Epithelial cell of proximal tubule (primary cell): ENCODE measurements around the gene CDH13. TPM values are rescaled to one million over a fixed set of nuclear protein-coding genes. Genes with fewer than 3 reads are reported as not detected.
"Not testable (repeated sequence)": the region's sequence is repeated elsewhere in the genome, so short reads cannot be mapped to it uniquely, and the experiment has no call there.

ENCODE experiments used
- DNase-seq: peaks from one replicate; pipeline ENCODE4 v3.0.0-alpha.2; 2011; ENCODE audit warnings: low read depth
- H3K4me3 ChIP-seq: 2 replicates; pipeline ENCODE4 v1.5.1; 2011; ENCODE audit warnings: low read depth, mild to moderate bottlenecking, low read length
- total RNA-seq: library from RNA; depleted of rRNA; stranded (reverse); fragments of >200 nt; gene quantifications from 2 replicates; pipeline ENCODE4 v1.2.3, GENCODE V29; 2015
- TF ChIP-seq, protein P1 (sequence below): conservative IDR thresholded peaks from 2 replicates; pipeline ENCODE4 v1.5.1; 2012; ENCODE audit warnings: low read depth, mild to moderate bottlenecking, low read length

The CDH13 gene
- total RNA-seq, 1 donor from 2014 or later, result 85.4 TPM

DNA sequence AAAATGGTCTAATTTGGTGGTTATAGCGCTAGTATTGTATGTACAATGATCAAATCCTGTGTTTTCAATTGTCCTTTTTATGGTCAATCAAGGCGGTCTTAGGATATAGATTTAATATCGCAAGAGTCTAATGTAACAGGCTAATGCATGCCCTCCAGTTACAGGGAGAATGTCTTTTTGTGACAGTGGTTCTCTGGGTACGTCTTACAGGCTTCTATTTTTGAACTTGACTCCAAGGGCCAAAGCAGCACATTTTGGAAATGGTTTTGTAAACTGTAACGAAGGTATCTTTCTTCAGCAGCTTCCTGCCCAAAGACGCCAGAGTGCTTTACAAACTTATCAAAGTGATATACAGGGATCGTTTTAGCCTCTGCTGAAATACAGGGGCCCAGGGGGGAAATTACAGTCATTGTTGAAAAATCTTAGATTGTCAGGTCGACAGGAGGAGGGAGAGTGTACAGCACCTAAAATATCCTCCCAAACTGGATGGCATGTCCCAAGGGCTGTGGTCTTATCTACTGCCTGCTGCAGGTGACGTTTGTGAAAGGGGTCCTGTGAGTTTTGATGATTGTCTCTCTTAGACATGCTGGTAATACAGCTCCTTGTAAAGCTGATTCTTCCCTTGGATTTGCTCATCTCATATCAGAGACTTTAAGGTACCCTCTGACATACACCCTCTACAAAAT lies 288.5 kb downstream of the CDH13 start:
- H3K4me3 ChIP-seq, result no peak overlapping the region
- no peak for DNase-seq
- TF ChIP-seq, protein P1, sequence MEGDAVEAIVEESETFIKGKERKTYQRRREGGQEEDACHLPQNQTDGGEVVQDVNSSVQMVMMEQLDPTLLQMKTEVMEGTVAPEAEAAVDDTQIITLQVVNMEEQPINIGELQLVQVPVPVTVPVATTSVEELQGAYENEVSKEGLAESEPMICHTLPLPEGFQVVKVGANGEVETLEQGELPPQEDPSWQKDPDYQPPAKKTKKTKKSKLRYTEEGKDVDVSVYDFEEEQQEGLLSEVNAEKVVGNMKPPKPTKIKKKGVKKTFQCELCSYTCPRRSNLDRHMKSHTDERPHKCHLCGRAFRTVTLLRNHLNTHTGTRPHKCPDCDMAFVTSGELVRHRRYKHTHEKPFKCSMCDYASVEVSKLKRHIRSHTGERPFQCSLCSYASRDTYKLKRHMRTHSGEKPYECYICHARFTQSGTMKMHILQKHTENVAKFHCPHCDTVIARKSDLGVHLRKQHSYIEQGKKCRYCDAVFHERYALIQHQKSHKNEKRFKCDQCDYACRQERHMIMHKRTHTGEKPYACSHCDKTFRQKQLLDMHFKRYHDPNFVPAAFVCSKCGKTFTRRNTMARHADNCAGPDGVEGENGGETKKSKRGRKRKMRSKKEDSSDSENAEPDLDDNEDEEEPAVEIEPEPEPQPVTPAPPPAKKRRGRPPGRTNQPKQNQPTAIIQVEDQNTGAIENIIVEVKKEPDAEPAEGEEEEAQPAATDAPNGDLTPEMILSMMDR, result no peak

DNA sequence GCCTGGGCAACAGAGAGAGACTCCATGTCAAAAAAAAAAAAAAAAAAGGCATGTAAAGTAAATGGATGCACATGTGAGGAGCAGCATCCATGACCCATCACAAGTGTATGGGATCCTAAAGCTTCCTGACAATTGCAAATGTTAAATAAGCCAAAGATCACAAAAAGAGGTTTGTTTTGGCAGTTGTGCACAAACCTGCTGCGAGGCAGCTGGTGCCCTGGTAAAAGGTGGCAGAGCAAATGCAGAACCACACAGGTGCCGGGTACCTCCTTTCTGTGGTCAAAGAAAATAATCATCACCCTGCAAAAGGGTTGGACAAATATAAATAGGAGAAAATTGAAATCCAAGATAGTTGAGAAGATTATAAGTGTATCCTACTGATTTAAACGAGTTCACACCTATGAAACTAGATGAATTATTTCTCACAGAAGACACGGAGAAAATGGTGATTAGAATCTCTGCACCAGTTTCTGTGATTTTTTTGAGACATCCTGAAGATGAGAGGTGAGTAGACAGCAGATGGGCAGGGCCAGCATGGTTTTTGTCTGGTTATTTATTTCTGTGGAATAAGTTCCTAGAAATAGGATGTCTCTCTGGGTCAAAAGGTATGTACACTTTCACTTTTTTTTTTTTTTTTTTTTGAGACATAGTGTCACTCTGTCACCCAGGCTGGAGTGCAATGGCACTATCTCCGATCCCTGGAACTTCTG lies 291.3 kb downstream of the CDH13 start:
- DNase-seq, result no peak
- TF ChIP-seq, protein P1, result no peak
- no peak overlapping the region for H3K4me3 ChIP-seq

DNA sequence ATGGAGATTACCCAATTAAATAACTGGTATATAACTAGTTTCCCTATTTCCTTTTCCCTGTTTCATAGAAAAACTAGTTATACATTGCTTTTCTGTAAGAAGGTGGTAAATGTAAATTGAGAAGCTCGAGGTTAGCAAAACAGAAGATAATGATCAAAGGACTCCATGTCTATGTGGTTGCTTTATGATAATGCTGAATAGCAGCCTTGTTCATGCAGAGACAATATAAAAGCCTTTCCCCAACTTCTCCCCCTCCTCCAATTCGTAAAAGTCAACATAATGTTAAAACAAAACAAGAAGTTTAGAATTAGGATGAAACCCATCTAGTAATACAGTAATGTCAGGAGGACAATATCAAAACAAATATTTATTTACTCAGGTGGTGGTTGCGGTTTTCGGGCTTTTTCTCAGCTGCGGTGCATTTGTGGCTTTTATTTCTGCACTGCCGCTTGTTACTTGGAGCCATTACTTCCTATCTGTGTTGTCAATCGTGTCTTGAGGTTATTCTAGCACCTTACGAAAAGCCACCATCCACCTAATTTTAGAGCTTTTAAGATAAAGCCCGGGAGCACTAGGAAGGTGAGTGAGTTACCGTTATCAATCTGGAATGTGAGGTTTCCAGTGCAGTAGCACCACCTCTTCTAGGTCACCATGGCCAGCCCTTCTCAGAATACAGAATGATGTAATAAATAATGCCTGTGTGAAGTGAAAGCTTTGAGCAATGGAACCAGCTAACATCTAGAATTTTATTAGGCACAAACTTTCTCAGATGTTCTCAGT lies 297.5 kb downstream of the CDH13 start:
- H3K4me3 ChIP-seq, result peak overlapping the region; percentile 13
- TF ChIP-seq, protein P1, result no peak
- no peak for DNase-seq

DNA sequence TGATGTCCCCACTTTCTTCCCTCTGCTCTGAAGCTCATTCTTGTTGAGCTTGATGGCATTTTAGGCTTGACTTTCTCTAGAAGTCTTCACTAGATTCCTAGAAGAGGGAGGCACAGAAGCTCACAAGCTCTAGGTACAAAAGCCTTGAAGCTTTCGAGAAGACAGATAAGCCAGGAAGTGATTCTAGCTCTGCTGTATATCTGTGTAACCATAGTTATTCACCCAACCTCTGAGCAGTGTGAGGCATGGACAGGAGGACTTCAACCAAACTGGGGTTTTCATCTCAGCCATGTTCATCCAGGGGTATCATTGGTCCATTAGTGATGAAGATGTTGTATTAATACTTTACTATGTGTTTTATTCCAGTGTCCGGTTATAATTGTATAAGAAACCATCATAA lies 299.7 kb downstream of the CDH13 start:
- H3K4me3 ChIP-seq, result no peak overlapping the region
- TF ChIP-seq, protein P1, result no peak
- DNase-seq, result no peak

DNA sequence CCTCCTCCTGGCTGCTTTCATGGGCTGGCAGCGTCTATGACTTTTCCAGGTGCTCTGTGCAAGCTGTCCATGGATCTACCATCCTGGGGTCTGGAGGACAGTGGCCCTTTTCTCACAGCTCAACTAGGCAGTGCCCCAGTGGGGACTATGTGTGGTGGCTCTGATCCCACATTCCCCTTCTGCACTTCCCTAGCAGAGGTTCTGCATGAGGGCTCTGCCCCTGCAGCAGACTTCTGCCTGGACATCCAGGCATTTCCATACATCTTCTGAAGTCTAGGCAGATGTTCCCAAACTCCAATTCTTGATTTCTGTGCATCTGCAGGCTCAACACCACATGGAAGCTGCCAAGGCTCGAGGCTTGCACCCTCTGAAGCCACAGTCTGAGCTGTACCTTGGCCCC lies 307.2 kb downstream of the CDH13 start:
- H3K4me3 ChIP-seq, DNase-seq: not testable (repeated sequence)

GRCh38 chr16:82935766-82936165 lies 309.0 kb downstream of the CDH13 start:
- no peak for DNase-seq
- no peak overlapping the region for H3K4me3 ChIP-seq
- TF ChIP-seq, protein P1, result no peak

DNA sequence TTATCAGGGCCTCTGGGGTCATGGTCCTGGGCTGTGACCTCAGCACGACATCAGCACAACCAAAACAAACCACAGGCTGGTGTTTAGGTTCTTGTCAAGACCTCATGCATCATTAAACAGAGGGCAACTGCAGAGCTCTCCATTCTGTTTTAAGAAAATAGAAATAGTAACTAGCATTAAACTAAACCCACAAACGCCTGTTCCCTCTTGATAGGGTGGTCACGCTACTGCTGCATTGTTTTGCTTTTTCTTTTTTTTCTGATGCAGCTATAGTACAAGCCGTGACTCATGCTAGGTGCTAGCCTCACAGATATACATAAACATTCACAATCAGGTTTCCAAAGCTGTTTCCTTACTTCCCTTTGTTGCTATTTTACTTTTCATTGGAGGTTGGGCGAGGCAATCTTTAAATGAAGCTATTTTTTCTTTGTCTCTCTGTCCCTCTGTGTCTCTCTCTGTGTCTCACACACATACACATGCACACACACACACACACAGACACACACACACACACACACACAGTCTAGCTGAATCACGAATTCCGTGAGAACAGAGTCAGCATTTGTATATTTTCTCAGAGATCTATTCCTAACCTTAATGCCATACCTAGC lies 310.3 kb downstream of the CDH13 start:
- DNase-seq, result peak; percentile 15
- TF ChIP-seq, protein P1, result no peak
- no peak overlapping the region for H3K4me3 ChIP-seq
